ENCODE measurements around the gene HDAC1. TPM values are rescaled to one million over a fixed set of nuclear protein-coding genes. Genes with fewer than 3 reads are reported as not detected.

HDAC1 gene
- total and polyA plus RNA-seq, 8 donors = 27.0 to 77.9 (median 31.3) TPM

DNA sequence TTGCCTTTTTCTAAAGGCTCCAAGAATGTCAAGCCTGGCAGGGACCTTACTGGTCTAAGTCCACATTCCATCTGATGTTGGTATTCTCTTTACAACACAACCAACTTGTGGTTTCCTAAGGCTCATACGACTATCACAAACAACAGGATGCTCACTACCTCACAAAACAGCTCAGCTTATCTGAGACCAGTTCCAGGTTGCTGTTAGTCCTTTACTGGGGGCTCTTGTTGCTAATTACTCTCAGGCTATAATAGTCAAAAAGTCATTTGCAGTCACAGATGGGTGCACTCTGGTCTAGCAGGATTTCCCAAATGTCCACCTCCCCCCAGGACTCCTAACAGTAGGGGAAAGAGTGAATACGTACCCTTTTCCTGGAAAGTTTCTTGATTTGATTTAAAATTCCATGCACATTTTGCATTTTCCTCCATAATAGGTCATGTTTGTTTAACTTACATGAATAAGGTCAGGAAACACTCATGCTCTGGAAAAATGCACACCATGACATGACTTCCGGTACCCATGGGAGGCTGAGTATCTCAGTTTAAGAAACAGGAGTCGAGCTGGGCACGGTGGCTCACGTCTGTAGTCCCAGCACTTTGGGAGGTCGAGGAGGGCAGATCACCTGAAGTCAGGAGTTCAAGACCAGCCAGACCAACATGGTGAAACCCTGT, 24.8 kb upstream of the HDAC1 start:
- WGBS, 2 donors = 74 to 86% methylated on average over 7 of the region's 7 CpGs
- Histone ChIP-seq H3K36me3 (no peaks in the 10 kb centered on the region), H3K4me3 (no peak overlapping the region), H3K27me3 (no peaks in the 10 kb centered on the region), H3K4me1 (no peaks in the 10 kb centered on the region), H3K27ac (no peak overlapping the region), H3K9me3 (no peaks in the 10 kb centered on the region)
- no peak for ATAC-seq
- FAIRE-seq = no peak
- TF ChIP-seq CTCF (IDR thresholded peaks at IDR 0.05) = no peak
- no peak for DNase-seq
- intact Hi-C loops (cut with DNase I) = no loop called here

DNA sequence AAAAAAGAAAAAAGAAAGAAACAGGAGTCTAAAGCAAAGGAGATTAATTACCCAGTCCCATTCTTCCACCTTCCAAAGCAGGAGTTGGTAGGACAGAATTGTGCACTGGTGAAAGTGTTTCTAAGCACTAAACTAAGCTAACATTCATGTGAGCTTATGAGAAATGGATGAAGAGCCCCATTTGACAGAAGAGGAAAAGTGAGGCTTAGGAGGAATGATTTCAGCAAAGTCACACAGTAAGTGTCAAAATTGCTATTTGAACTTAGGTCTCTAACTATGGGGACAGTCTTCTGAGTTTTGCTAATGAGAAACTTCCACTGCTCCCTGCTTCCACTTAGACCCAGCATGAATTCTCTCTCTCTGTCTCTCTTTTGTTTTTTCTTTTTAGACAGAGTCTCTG, 22.1 kb upstream of the HDAC1 start:
- no peaks in the 10 kb centered on the region for H3K36me3 ChIP-seq
- no peaks in the 10 kb centered on the region for H3K27me3 ChIP-seq
- H3K27ac ChIP-seq = no peak overlapping the region
- H3K4me3 ChIP-seq = no peak overlapping the region
- no peak for TF ChIP-seq CTCF (IDR thresholded peaks at IDR 0.05)
- DNase-seq (no peak), FAIRE-seq (no peak), ATAC-seq (no peak)
- no peaks in the 10 kb centered on the region for H3K9me3 ChIP-seq
- no peaks in the 10 kb centered on the region for H3K4me1 ChIP-seq
- intact Hi-C loops (cut with DNase I) = no loop called here

DNA sequence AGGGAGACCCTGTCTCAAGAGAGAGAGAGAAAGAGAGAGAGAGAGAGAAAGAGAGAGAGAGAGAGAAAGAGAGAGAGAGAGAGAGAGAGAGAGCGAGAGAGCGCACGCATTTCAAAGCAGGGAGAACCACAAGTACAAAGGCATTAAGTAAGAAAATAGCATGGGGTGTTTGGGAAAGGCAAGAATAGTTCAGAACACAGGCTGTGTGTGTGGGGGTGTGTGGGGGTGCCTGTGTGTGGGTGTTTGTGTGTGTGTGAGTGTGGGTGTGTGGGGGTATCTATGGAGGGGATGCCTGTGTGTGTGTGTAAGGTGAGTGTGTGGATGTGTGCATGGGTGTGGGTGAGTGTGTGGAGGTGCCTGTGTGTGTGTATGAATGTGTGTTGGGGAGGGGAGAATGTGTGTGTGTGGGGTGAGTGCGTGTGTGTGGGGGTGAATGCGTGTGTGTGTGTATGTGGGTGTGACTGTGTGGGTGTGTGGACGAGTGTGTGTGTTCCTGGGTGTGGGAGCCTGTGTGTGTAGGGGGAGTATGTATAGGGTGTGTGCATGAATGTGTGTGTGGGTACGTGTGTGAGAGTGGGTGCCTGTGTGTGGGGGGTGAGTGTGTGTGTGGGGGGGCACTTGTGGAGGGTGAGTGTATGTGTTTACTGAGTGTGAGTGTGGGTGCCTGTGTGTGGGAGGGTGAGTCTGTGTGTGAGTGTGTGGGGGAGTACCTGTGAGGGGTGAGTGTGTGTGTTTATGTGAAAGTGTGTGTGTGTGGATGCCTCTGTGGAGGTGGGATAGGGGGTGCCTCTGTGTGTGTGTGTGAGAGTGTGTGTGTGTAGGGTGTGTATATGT, 19.1 kb upstream of the HDAC1 start:
- Histone ChIP-seq H3K36me3 (no peaks in the 10 kb centered on the region), H3K9me3 (no peaks in the 10 kb centered on the region), H3K27ac (no peak overlapping the region), H3K4me1 (no peaks in the 10 kb centered on the region), H3K4me3 (no peak overlapping the region), H3K27me3 (no peaks in the 10 kb centered on the region)
- intact Hi-C loops (cut with DNase I) = no loop called here
- no peak for FAIRE-seq
- ATAC-seq = no peak
- 67 to 80% methylated on average over 7 of the region's 7 CpGs for WGBS, 2 donors
- DNase-seq = no peak
- TF ChIP-seq CTCF (IDR thresholded peaks at IDR 0.05) = no peak

DNA sequence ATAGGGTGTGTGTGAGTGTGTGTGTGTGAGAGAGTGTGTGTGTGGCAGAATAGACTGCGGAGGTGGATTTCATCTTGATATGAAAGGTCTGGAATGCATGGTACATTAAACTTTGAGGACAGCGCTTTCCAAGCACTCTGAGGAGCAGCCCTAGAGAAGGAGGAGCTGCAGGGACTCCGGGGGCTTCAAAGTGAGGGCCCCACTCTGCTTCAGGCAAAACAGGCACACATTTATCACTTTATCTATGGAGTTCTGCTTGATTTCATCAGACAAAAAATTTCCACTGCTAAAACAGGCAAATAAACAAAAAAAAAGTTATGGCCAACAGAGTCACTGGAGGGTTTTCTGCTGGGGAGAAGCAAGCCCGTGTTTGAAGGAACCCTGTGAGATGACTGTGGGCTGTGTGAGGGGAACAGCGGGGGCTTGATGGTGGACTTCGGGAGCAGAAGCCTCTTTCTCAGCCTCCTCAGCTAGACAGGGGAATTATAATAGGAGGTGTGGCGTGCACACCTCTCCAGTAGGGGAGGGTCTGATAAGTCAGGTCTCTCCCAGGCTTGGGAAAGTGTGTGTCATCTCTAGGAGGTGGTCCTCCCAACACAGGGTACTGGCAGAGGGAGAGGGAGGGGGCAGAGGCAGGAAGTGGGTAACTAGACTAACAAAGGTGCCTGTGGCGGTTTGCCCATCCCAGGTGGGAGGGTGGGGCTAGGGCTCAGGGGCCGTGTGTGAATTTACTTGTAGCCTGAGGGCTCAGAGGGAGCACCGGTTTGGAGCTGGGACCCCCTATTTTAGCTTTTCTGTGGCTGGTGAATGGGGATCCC, 18.3 kb upstream of the HDAC1 start:
- no peaks in the 10 kb centered on the region for H3K27me3 ChIP-seq
- intact Hi-C loops (cut with DNase I) = no loop called here
- TF ChIP-seq CTCF (IDR thresholded peaks at IDR 0.05) = no peak
- no peak for FAIRE-seq
- ATAC-seq = peak in 1 of 4 donors; percentile 36
- no peak for DNase-seq
- no peaks in the 10 kb centered on the region for H3K4me1 ChIP-seq
- H3K27ac ChIP-seq = no peak overlapping the region
- 45 to 50% methylated on average over 10 of the region's 10 CpGs for WGBS, 2 donors
- no peaks in the 10 kb centered on the region for H3K36me3 ChIP-seq
- H3K9me3 ChIP-seq = no peaks in the 10 kb centered on the region
- no peak overlapping the region for H3K4me3 ChIP-seq

All from pancreas (tissue), 10 donors.